A673 (cell line): ENCODE measurements around the gene UGGT2. TPM values are rescaled to one million over a fixed set of nuclear protein-coding genes. Genes with fewer than 3 reads are reported as not detected.

Experiments
- BruUV-seq: library from RNA; stranded (reverse); fragments of 400-500 nt; replicated peaks from 2 replicates; lab custom pipeline; 2021; lab: Mats Ljungman, UMichigan
- CTCF ChIA-PET: fragments of 300-600 bp; sonication (Branson Sonifier 250); formaldehyde crosslinking; loops from one replicate; lab custom pipeline; 2022; ENCODE audit warnings: antibody characterized with exemption; lab: Charles Lee
- POLR2A ChIA-PET: fragments of 300-600 bp; sonication (Branson Sonifier 250); formaldehyde crosslinking; loops from one replicate; lab custom pipeline; 2022; ENCODE audit warnings: antibody characterized with exemption; ENCODE audit not compliant: low non-redundant PET; lab: Charles Lee
- DNase-seq: peaks from one replicate; pipeline ENCODE4 v3.0.0-alpha.2; 2015; ENCODE audit warnings: low spot score
- H3K27ac ChIP-seq: fragments of 200-600 bp; sonication (generic); 2 replicates; pipeline ENCODE4 v1.5.1; 2016; ENCODE audit warnings: mixed run types, low read depth, mild to moderate bottlenecking, mixed read lengths, antibody characterized with exemption, low read length; ENCODE audit not compliant: poor library complexity, severe bottlenecking
- H3K27me3 ChIP-seq: fragments of 200-600 bp; sonication (generic); replicated peaks from 2 replicates; pipeline ENCODE4 v1.6.1; 2017; ENCODE audit warnings: mixed run types, low read depth, mild to moderate bottlenecking, mixed read lengths, antibody characterized with exemption, low read length; ENCODE audit not compliant: insufficient read depth, poor library complexity
- H3K36me3 ChIP-seq: fragments of 200-600 bp; sonication (generic); 2 replicates; pipeline ENCODE4 v1.6.1; 2016; ENCODE audit warnings: mixed run types, mild to moderate bottlenecking, mixed read lengths, antibody characterized with exemption, low read length; ENCODE audit not compliant: insufficient read depth, poor library complexity, severe bottlenecking
- H3K4me1 ChIP-seq: fragments of 200-600 bp; sonication (generic); 2 replicates; pipeline ENCODE4 v1.6.1; 2017; ENCODE audit warnings: mixed run types, mild to moderate bottlenecking, mixed read lengths, antibody characterized with exemption, low read length; ENCODE audit not compliant: insufficient read depth, poor library complexity, severe bottlenecking
- H3K4me3 ChIP-seq: fragments of 200-600 bp; sonication (generic); 2 replicates; pipeline ENCODE4 v1.5.1; 2016; ENCODE audit warnings: low read depth, mixed run types, mild to moderate bottlenecking, mixed read lengths, low read length; ENCODE audit not compliant: poor library complexity, severe bottlenecking
- H3K9me3 ChIP-seq: fragments of 200-600 bp; sonication (generic); 2 replicates; pipeline ENCODE4 v1.6.1; 2016; ENCODE audit warnings: mixed run types, low read depth, mild to moderate bottlenecking, mixed read lengths, antibody characterized with exemption, low read length; ENCODE audit not compliant: poor library complexity, severe bottlenecking
- EZH2 ChIP-seq: fragments of 200-600 bp; sonication (generic); IDR thresholded peaks from 2 replicates; pipeline ENCODE4 v1.6.1; 2017; ENCODE audit warnings: borderline replicate concordance, low read depth, mild to moderate bottlenecking, mixed read lengths, antibody characterized with exemption, low read length; ENCODE audit not compliant: poor library complexity, severe bottlenecking
- intact Hi-C: fragments of 100-400 bp; cut with micrococcal nuclease; formaldehyde crosslinking; loops from one replicate; pipeline ENCODE4 v1.10.0; 2022; ENCODE audit not compliant: unreplicated experiment
- total RNA-seq: library from RNA; stranded (reverse); gene quantifications from 2 replicates; pipeline ENCODE4 v1.2.3, GENCODE V29; 2021
- TF ChIP-seq, protein P1 (sequence below): fragments of 300-800, 200-600 bp; sonication (generic); conservative IDR thresholded peaks from 2 replicates; pipeline ENCODE4 v1.5.1; 2017; ENCODE audit warnings: low read depth, mild to moderate bottlenecking, antibody characterized with exemption, low read length, moderate library complexity, mixed read lengths

The UGGT2 gene
- total RNA-seq, 1 experiment from 2014 or later: 10.1 TPM

DNA sequence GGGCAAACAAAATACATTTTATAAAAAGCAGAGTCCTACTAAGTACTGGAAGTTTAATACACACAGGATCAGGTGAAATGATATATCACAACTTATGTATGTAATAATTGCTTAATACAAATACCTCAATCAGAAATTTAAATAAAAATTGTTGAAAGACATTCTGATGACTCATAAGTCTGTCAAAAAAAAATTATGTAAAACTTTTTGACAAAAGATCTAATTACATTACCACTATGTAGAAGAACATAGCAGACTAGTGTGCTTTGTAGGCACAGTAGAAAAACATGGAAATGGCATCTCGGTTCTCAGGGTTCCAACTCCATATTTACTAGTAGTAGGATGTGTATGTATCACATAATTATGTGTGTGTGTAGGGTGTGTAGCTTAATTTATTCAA is 220.1 kb downstream of the UGGT2 start:
- Histone ChIP-seq H3K4me1 (peaks cover 8% of the 10 kb centered on the region), H3K27ac (no peak overlapping the region), H3K36me3 (no peaks in the 10 kb centered on the region), H3K9me3 (no peaks in the 10 kb centered on the region), H3K4me3 (no peak overlapping the region), H3K27me3 (no peaks in the 10 kb centered on the region)
- no TSS peak for BruUV-seq
- intact Hi-C loops: loop anchor here (5.0 kb wide), 3 partner anchors 341 to 641 kb away; no protein-coding TSS in a partner anchor
- TF ChIP-seq, protein P1, sequence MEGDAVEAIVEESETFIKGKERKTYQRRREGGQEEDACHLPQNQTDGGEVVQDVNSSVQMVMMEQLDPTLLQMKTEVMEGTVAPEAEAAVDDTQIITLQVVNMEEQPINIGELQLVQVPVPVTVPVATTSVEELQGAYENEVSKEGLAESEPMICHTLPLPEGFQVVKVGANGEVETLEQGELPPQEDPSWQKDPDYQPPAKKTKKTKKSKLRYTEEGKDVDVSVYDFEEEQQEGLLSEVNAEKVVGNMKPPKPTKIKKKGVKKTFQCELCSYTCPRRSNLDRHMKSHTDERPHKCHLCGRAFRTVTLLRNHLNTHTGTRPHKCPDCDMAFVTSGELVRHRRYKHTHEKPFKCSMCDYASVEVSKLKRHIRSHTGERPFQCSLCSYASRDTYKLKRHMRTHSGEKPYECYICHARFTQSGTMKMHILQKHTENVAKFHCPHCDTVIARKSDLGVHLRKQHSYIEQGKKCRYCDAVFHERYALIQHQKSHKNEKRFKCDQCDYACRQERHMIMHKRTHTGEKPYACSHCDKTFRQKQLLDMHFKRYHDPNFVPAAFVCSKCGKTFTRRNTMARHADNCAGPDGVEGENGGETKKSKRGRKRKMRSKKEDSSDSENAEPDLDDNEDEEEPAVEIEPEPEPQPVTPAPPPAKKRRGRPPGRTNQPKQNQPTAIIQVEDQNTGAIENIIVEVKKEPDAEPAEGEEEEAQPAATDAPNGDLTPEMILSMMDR: no peak
- TF ChIP-seq EZH2: no peak
- CTCF ChIA-PET: interaction anchor here (1.6 to 2.7 kb wide), 2 partner anchors 209 to 296 kb away, joined by 19 to 38 read pairs; no protein-coding TSS in a partner anchor
- DNase-seq: no peak
- POLR2A ChIA-PET: interaction anchor here (0.6 kb wide), 1 partner anchor 212 kb away, joined by 3 read pairs; no protein-coding TSS in a partner anchor

DNA sequence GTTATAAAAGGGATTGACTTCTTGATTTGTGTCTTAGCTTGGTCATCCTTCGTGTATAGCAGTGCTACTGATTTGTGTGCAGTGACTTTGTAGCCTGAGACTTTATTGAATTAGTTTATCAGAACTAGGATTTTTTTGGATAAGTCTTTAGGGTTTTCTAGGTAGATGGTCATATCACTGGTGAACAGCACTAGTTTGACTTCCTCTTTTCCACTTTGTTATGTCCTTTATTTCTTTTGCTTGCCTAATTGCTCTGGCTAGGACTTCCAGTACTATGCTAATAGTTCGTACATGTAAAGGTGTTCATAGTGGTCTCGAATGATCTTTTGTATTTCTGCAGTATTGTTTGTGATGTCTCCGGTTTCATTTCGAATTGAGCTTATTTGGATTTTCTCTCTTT is 230.9 kb downstream of the UGGT2 start:
- no peak for DNase-seq
- POLR2A ChIA-PET: interaction anchor here (0.6 kb wide), 1 partner anchor 546 kb away, joined by 3 read pairs; no protein-coding TSS in a partner anchor
- Histone ChIP-seq H3K27ac (no peak overlapping the region), H3K9me3 (no peaks in the 10 kb centered on the region), H3K36me3 (no peaks in the 10 kb centered on the region), H3K4me3 (no peak overlapping the region), H3K4me1 (no peaks in the 10 kb centered on the region), H3K27me3 (no peaks in the 10 kb centered on the region)
- TF ChIP-seq EZH2: no peak
- TF ChIP-seq, protein P1: no peak
- CTCF ChIA-PET: no interaction called here
- intact Hi-C loops: no loop called here
- no TSS peak for BruUV-seq

DNA sequence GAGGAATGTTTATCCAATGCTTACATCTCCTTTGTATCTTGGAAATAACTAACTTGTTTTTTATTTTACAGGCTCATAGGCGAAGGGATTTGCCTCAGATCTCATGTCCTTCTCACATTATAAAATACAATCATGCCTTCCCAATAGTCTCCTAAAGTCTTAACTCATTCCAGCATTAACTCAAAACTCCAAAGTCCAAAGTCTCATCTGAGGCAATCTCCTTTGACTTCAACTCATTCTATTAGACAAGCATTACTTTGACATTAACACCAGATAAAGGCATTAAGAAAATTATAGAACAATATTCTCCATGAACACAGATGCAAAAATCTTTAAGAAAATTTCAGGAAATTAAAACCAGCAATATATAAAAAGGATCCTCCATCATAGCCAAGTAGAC is 238.7 kb downstream of the UGGT2 start:
- Histone ChIP-seq H3K4me1 (no peaks in the 10 kb centered on the region), H3K27me3 (no peaks in the 10 kb centered on the region), H3K4me3 (no peak overlapping the region), H3K9me3 (no peaks in the 10 kb centered on the region), H3K36me3 (no peaks in the 10 kb centered on the region), H3K27ac (no peak overlapping the region)
- TF ChIP-seq, protein P1: no peak
- no peak for TF ChIP-seq EZH2
- intact Hi-C loops: no loop called here
- CTCF ChIA-PET: no interaction called here
- DNase-seq: no peak
- POLR2A ChIA-PET: no interaction called here
- BruUV-seq: no TSS peak
